HG02798 (cell line): ENCODE measurements around the gene STUB1.
"Not testable (repeated sequence)": the region's sequence is repeated elsewhere in the genome, so short reads cannot be mapped to it uniquely, and the experiment has no call there.

Experiments used
- ATAC-seq: cut with Tn5 transposase; IDR thresholded peaks from one replicate; pipeline ENCODE4 v1.9.1; 2021; ENCODE audit warnings: mild to moderate bottlenecking; ENCODE audit not compliant: unreplicated experiment, poor library complexity

The STUB1 gene

DNA sequence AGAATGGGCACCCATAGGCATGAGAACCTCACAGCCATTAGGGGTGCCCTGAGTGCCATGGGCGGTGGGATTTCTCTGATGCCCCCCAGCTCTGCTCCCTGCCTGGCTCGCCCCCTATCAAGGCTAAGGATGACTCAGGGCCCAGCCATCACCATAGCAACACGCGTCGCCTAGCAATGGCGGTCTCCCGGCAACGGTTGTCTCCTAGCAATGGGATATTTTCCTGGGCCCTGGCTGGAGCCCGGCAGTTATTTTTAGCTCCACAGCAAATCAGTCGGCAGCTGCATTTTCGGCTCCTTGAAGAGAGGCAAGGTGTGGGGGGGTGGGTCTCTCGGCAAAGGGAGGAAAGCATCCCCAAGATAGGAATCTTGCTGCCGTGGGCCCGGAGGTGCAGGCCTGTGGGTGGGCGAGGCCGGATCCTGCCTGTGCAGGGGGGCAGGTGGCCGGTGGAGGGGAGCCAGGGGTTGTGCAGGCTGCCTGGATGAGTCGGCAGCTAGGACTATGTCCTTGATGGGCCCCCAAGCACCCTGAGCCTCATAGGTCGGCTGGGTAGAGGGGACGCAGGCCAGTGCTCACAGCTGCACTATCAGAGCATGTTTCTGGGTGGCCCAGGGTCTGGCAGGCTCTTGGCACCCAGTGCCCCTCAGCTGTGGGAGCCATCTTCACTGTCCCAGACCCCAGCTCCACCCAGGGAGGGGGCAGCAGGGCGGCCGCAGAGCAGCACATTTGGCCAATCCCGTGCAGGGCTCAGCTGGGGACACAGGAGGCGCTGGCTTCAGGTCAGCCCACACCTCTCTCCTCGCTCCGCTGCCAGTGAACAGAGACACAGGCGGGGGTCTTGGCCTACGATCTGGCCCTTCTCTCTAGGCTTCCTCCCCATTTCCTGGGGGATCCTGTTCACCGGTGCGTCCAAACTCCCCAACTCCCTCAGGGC lies 29.6 kb downstream of the STUB1 start:
- ATAC-seq, result no peak

DNA sequence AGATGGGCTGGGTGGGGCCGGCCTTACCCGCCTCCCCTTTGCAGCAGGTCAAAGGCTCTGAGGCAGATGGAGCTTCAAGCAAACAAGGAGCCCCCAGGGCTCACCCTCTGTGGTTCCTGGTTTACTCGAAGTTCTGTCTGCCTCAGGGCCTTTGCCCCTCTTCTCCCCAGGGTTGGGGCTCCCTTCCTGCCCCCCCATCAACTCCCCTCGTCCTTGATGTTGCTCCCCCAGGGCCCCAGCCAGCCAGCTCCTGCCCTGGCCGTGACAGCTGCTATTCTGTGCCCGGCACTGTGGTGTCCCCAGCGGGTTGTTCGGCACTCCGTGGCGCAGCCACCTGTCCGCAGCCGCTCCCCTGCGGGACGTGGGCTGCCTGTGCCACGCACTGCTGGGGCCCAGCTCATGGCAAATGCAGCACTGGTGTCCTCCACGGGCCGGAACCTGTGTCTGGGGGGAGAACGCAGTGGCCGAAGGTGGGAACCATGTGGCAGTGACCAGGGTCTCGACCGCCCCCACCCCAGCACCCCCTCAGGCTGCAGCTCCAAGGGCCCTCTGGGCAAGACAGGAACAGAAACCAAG lies 30.4 kb downstream of the STUB1 start:
- ATAC-seq, result no peak

DNA sequence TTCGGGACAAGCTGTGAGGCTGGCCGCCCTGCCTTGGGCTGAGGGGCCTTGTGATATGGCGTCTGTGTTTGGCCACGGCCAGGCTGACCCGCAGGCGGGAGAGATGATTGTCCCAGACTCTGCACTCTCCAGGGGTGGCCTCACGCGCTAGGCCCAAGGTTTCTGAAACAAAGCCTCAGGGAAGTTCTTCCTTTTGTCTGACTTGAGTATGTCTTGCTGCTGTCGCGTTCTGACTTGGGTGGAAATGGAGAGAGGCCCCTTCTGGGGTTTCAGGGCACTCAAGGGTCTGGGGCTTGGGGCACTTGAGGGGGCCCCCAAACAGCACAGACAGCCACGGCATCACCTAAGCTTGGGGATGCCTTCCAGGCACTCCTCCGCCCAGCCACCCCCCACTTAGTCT lies 30.9 kb downstream of the STUB1 start:
- ATAC-seq, result no peak

DNA sequence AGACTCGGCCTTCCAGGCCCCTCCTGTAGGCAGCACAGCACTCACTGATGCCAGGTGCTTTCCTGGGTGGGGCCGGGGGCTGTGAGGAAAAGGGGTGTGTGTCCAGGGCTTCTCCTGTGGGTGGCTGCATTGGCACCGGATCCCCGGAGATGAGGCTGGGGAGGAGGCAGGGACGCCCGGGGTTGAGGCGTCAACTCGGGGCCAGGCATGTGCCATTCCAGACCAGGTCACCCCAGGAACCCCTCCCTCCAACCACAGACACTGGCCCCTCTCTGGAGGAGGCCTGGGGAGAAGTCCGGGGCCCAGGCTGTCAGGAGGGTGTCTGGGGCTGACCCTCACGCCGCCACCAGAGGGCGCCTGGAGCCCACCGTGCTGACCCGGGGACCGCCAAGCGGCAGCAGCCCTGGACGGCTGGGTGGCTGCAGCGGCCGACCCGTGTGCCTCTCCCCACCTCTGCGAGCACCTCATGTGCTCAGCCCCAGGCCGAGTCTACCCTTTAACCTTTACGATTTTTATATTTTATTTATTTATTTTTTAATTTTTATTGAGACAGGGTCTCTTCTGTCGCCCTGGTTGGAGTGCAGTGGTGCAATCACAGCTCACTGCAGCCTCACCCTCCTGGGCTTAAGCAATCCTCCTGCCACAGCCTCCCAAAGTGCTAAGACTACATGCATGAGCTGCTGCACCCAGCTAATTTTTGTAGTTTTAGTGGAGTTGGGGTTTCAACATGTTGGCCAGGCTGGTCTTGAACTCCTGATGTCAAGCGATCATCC lies 31.5 kb downstream of the STUB1 start:
- ATAC-seq, result no peak

GRCh38 chr16:712740-713250 lies 32.6 kb downstream of the STUB1 start:
- not testable (repeated sequence) for ATAC-seq

DNA sequence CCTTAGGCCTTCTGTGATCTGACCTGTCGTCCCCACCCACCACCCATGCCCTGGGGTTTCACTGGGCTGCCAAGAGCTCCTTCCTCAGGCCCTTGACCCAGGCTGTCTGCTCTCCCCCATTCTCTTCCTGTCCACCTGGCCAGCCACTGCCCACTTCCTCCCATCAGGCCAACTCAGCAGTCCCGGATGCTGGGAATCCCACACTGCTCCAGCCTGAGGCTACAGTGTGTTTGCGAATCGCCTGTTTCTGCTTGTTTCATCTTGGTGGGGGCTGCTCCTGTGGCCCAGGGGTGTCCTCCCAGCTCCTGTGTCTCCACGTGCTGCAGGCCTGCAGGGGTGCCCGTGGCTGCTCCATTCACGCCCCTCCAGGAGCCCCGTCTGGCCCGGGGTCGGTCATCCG lies 33.9 kb downstream of the STUB1 start:
- no peak for ATAC-seq

DNA sequence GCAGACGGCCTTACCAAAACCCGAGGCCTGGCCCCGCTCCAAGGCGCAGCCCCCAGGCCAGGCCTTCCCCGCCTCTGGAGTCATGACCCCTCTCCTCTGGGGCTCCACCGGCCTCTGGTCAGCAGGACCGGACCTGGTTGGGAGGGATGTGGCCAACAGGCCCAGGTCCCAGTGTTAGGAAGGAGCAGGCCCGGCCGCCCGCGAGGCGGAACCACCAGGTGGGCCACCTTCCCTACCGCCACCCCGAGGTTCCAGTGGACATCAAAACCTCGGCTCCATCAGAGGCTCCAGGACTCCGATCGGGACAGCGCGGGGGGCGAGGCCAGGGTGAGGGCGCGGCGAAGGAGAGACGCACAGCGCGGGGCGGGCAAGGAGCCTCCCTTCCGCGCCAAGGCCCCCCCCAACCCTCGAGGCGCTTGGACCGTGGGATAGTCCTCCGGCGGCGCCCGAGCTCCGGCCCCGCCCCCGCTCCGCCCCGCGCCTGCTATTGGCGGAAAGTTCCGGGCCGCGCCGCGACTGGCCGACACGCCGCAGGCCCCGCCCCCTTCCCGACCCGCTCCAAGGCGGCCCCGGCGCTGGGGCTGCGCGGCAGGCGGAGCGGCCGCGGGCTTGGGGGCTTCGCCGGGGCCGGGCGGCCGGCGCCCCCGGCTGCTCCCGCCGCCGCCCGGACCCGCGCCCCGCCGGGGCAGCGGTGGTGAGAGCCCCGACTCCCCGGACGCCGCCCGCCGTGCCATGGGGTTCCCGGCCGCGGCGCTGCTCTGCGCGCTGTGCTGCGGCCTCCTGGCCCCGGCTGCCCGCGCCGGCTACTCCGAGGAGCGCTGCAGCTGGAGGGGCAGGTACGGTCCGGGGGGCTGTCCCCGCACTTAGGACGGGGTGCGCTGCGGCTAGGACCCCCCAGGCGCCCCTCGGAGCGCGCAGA lies 34.6 kb downstream of the STUB1 start, which contains the start of gene METRN:
Gene METRN (plus strand): TSS at position 561 of the 919 bp plus-strand sequence. CDS start 172 bp downstream, at position 733.
- ATAC-seq, result peak; percentile 84

GRCh38 chr16:715477-716199 lies 35.4 kb downstream of the STUB1 start:
- ATAC-seq, result peak; percentile 9

- no peak for ATAC-seq
Measured at GRCh38 chr16:716200-716568, 36.0 kb downstream of the STUB1 start.

- no peak for ATAC-seq
Measured at GRCh38 chr16:716768-717325, 36.6 kb downstream of the STUB1 start.

DNA sequence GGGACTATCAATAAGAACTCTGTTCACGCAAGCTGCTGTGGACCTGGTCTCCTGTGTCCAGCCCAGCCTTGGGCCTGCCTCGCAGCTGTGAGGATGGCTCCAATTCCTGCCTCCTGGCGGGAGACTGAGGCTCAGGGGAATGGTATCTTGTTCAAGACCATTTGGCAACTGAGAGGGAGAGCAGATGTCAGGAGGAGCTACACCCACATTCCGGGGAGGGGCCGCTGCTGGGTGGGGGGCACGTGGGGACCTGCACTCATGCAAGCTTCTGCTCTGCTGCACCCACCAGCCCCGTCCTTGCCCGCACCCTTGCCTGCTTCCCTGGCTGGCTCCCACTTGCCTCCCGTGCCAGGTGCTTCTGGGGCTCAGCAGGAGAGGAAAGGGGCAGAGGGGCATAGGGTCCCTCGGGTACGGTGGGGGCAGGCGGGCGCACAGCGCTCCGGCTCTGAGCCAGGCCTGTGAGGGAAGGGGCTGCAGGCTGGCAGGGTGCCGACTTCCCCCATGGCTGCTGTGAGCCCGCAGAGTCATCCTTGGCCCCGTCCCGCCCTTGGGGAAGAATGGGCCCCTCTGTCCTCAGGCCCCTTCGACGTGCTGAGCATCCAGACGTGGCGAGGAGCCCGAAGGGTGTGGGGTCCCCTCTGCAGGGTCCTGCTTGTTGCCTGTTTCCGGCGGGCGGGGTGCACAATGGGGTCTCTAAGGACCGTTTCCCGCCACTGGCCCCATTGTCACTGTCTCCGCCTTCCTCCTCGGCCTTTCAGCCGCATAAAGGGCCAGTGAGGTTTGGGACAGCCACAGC lies 37.4 kb downstream of the STUB1 start:
- no peak for ATAC-seq

DNA sequence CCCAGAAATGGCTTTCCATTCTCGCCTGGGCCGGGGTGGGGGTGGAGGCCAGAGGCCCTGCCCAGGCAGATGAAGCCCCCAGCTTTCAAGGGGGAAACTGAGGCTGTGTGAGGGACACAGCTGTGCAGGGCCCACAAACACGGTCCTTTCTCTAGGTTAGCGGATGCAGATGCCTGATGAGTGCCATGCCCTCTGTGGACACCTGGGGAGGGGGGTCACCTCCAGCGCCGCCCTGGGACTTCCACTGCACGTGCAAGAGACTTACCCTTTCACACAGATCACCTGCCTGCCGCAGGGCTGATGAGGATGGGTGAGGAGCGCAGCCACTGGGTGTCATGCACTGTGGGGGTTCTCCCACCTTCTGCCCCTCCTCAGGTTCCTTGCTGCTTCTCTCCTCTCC lies 38.2 kb downstream of the STUB1 start:
- no peak for ATAC-seq

- no peak for ATAC-seq
Measured at GRCh38 chr16:718922-719321, 38.7 kb downstream of the STUB1 start.

GRCh38 chr16:719815-720446 lies 39.7 kb downstream of the STUB1 start:
- no peak for ATAC-seq

DNA sequence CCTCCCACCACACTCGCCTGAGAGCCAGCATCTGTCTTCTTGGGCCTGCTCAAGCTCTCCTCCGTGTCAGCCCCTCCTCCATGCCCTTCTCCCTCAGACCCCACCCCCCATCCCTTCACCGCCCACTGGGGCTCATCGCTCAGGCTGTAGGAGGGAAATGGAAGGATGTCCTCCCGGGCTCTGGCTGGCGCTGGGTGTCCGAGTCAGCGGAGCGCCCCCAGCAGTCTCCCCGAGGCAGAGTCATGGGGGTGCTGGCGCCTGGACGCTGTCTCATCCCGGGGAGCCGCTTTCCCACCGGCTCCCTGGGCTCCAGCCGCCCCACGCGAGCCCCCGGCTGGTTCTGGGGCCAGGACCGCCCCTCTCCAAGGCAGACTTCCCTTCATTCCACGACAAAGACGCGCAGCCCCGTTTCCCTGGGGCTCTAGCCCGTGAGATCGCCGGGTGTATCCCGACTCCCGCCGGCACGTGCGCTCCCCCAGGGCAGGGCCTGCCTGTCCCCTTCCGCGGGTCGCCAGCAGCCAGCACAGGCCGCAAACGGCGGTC lies 40.3 kb downstream of the STUB1 start:
- ATAC-seq, result peak; percentile 13

DNA sequence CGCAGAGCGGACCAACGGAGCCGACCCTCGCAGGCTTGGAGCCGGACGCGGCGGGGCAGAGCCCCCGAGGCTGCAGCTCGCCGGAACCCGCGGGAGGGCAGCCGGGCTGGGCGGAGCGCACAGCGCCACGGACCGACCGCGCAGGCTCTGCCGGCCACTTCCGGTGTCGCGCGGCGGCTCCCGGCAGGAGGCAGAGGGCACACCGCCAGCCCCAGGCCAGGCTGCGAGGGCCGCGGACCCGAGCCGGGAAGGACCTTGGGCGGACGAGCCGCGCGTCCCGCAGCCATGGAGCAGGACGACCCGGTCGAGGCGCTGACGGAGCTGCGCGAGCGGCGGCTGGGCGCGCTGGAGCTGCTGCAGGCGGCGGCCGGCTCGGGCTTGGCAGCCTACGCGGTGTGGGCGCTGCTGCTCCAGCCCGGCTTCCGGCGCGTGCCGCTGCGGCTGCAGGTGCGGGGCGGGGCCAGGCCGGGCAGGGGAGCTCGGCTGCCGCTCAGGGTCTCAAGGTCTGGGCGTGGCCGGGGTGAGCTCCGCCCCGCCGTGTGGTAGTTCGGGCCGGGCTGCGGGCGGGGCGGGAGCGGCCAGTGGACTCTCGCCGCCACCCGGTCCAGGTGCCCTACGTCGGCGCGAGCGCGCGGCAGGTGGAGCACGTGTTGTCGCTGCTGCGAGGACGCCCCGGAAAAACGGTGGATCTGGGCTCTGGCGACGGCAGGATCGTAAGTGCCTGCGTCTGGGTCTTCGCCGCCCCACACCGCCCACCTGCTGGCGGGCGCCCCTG lies 41.0 kb downstream of the STUB1 start, which contains the start of gene ANTKMT:
Gene ANTKMT (plus strand): TSS at position 157 of the 775 bp plus-strand sequence. CDS start 129 bp downstream, at position 286.
- ATAC-seq, result peak; percentile 76
